Astrocyte (in vitro differentiated cells and primary cell): Measurements from ENCODE around the gene DNAL4. TPM values are rescaled to one million over a fixed set of nuclear protein-coding genes. Genes with fewer than 3 reads are reported as not detected.

Experiments
- DNase-seq: peaks from one replicate; pipeline ENCODE4 v3.0.0-alpha.2; 2010; ENCODE audit warnings: low read depth
- FAIRE-seq: peaks from 2 replicates; lab custom pipeline; 2011; peaks lifted over from hg19 to GRCh38; lab: Jason Lieb, UNC
- H2AFZ ChIP-seq: 2 replicates; pipeline ENCODE4 v1.6.0; 2012; ENCODE audit warnings: low read depth, low read length, inconsistent platforms
- H3K27ac ChIP-seq: 2 replicates; pipeline ENCODE4 v1.5.1; 2011; ENCODE audit warnings: low read depth, low read length, inconsistent platforms
- H3K27me3 ChIP-seq: 2 replicates; pipeline ENCODE4 v1.6.0; 2011; ENCODE audit warnings: low read length, inconsistent platforms; ENCODE audit not compliant: insufficient read depth
- H3K36me3 ChIP-seq: 2 replicates; pipeline ENCODE4 v1.5.1; 2011; ENCODE audit warnings: low read length, inconsistent platforms; ENCODE audit not compliant: insufficient read depth
- H3K4me1 ChIP-seq: 2 replicates; pipeline ENCODE4 v1.5.1; 2011; ENCODE audit warnings: low read length, inconsistent platforms; ENCODE audit not compliant: insufficient read depth
- H3K4me2 ChIP-seq: 2 replicates; pipeline ENCODE4 v1.6.0; 2012; ENCODE audit warnings: low read length, inconsistent platforms
- H3K4me3 ChIP-seq: 2 replicates; pipeline ENCODE4 v1.5.1; 2011; ENCODE audit warnings: low read depth, mild to moderate bottlenecking, low read length, inconsistent platforms; ENCODE audit not compliant: insufficient read depth
- H3K79me2 ChIP-seq: 2 replicates; pipeline ENCODE4 v1.6.0; 2012; ENCODE audit warnings: mild to moderate bottlenecking, low read length, inconsistent platforms; ENCODE audit not compliant: insufficient read depth
- H3K9ac ChIP-seq: 2 replicates; pipeline ENCODE4 v1.6.0; 2012; ENCODE audit warnings: mild to moderate bottlenecking, low read length, inconsistent platforms
- H3K9me3 ChIP-seq: 2 replicates; pipeline ENCODE4 v1.5.1; 2012; ENCODE audit warnings: low read depth, mild to moderate bottlenecking, low read length, inconsistent platforms; ENCODE audit not compliant: insufficient read depth
- H4K20me1 ChIP-seq: 2 replicates; pipeline ENCODE4 v1.6.0; 2012; ENCODE audit warnings: low read length, inconsistent platforms; ENCODE audit not compliant: insufficient read depth
- H3K27ac Mint-ChIP-seq: one replicate; pipeline ENCODE4 v1.8.0; 2021; ENCODE audit warnings: mild to moderate bottlenecking, mixed read lengths; ENCODE audit not compliant: unreplicated experiment
- H3K27me3 Mint-ChIP-seq: one replicate; pipeline ENCODE4 v1.8.0; 2021; ENCODE audit warnings: low read depth, mixed read lengths; ENCODE audit not compliant: unreplicated experiment
- H3K36me3 Mint-ChIP-seq: one replicate; pipeline ENCODE4 v1.8.0; 2021; ENCODE audit warnings: low read depth, mixed read lengths; ENCODE audit not compliant: unreplicated experiment
- H3K4me1 Mint-ChIP-seq: one replicate; pipeline ENCODE4 v1.8.0; 2021; ENCODE audit warnings: low read depth, mixed read lengths; ENCODE audit not compliant: unreplicated experiment
- H3K4me3 Mint-ChIP-seq: one replicate; pipeline ENCODE4 v1.8.0; 2021; ENCODE audit warnings: mild to moderate bottlenecking, moderate library complexity, mixed read lengths; ENCODE audit not compliant: unreplicated experiment
- H3K9me3 Mint-ChIP-seq: one replicate; pipeline ENCODE4 v1.8.0; 2021; ENCODE audit warnings: mild to moderate bottlenecking, mixed read lengths; ENCODE audit not compliant: unreplicated experiment
- CTCF ChIP-seq: IDR thresholded peaks from 2 replicates; pipeline ENCODE4 v1.5.1; 2011; ENCODE audit warnings: low read depth, mild to moderate bottlenecking, inconsistent platforms, low read length, moderate library complexity; ENCODE audit not compliant: insufficient read depth
- EZH2 ChIP-seq: IDR thresholded peaks from 2 replicates; pipeline ENCODE4 v1.6.1; 2012; ENCODE audit warnings: mild to moderate bottlenecking, low read length, inconsistent platforms; ENCODE audit not compliant: insufficient read depth
- total RNA-seq: library from RNA; stranded (reverse); gene quantifications from 2 replicates; pipeline ENCODE4 v1.2.1, GENCODE V29; 2021

DNAL4 gene
- total RNA-seq, 1 donor from 2014 or later, result 12.8 TPM

GRCh38 chr22:38833061-38833460 lies 39.1 kb upstream of the DNAL4 start:
- DNase-seq (no peak), FAIRE-seq (no peak)
- H3K36me3 Mint-ChIP-seq, result peaks cover 4% of the 10 kb centered on the region
- peaks cover 13% of the 10 kb centered on the region for H3K4me1 ChIP-seq
- peaks cover 5% of the 10 kb centered on the region for H3K4me1 Mint-ChIP-seq
- no peaks in the 10 kb centered on the region for H3K79me2 ChIP-seq
- no peaks in the 10 kb centered on the region for H3K36me3 ChIP-seq
- H3K27ac Mint-ChIP-seq, result no peak overlapping the region
- H3K4me3 ChIP-seq, result no peak overlapping the region
- H3K27me3 ChIP-seq, result no peaks in the 10 kb centered on the region
- H3K9ac ChIP-seq, result no peak overlapping the region
- H3K9me3 Mint-ChIP-seq, result no peaks in the 10 kb centered on the region
- no peak overlapping the region for H3K4me3 Mint-ChIP-seq
- TF ChIP-seq CTCF (no peak), EZH2 (no peak)
- H3K27ac ChIP-seq, result no peak overlapping the region
- H3K4me2 ChIP-seq, result no peak overlapping the region
- no peak overlapping the region for H2AFZ ChIP-seq
- peaks cover 26% of the 10 kb centered on the region for H3K27me3 Mint-ChIP-seq
- no peaks in the 10 kb centered on the region for H3K9me3 ChIP-seq
- no peaks in the 10 kb centered on the region for H4K20me1 ChIP-seq

GRCh38 chr22:38832005-38832978 lies 38.3 kb upstream of the DNAL4 start:
- Histone ChIP-seq H3K4me2 (no peak overlapping the region), H4K20me1 (no peaks in the 10 kb centered on the region), H3K9ac (no peak overlapping the region), H3K4me1 (peaks cover 13% of the 10 kb centered on the region), H3K4me3 (no peak overlapping the region), H3K36me3 (no peaks in the 10 kb centered on the region), H3K9me3 (no peaks in the 10 kb centered on the region), H3K79me2 (no peaks in the 10 kb centered on the region), H2AFZ (no peak overlapping the region), H3K27me3 (no peaks in the 10 kb centered on the region), H3K27ac (no peak overlapping the region)
- H3K27me3 Mint-ChIP-seq, result peaks cover 30% of the 10 kb centered on the region
- FAIRE-seq (no peak), DNase-seq (no peak)
- no peaks in the 10 kb centered on the region for H3K9me3 Mint-ChIP-seq
- no peak overlapping the region for H3K4me3 Mint-ChIP-seq
- peaks cover 5% of the 10 kb centered on the region for H3K4me1 Mint-ChIP-seq
- no peak for TF ChIP-seq CTCF
- TF ChIP-seq EZH2, result no peak
- H3K36me3 Mint-ChIP-seq, result peaks cover 6% of the 10 kb centered on the region
- H3K27ac Mint-ChIP-seq, result no peak overlapping the region
